ENCODE data around the gene AGBL4. TPM values are rescaled to one million over a fixed set of nuclear protein-coding genes. Genes with fewer than 3 reads are reported as not detected.

The AGBL4 gene
- total RNA-seq, 1 donor from 2014 or later: 0.45 TPM

GRCh38 chr1:48767975-48768510 is 1255.7 kb downstream of the AGBL4 start:
- DNase-seq (ENCODE audit: low read depth): no peak

DNA sequence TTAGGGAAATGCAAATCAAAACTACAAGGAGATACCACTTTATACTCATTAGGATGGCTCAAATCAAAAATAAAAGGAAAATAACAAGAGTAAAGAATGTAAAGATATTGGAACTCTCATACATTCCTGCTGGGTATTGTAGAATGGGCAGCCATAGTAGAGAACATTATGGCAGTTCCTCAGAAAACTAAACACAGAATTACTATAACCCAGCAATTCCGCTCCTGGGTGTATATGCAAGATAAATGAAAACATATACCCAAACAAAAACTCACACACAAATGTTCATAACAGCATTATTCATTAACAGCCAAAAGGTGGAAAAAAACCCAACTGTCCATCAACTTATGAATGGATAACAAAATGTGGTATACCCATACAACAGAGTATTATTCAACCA is 1258.4 kb downstream of the AGBL4 start:
- DNase-seq (ENCODE audit: low read depth): no peak

- no peak for DNase-seq (ENCODE audit: low read depth)
These were observed 1261.8 kb downstream of the AGBL4 start for GRCh38 chr1:48761986-48762385.

DNA sequence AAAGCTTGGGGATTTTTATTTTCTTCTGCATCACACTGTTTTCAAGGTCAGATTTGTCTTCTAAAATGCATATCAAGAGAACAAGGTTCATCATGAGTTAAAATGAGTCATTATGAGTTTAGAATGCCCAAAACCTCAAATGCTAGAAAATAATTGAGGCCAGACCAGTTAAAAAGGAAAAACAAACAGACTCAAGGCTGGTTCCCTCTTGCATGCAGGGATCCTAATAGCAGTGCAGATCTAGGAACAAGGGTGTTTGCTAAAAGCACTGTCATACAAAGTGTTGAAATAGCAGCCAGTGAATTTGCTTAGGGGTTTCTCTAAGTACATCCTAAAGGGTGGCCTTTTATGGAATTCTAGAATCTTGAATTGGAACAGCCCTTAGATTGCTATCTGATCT is 1262.3 kb downstream of the AGBL4 start:
- DNase-seq (ENCODE audit: low read depth): peak; percentile 63

DNA sequence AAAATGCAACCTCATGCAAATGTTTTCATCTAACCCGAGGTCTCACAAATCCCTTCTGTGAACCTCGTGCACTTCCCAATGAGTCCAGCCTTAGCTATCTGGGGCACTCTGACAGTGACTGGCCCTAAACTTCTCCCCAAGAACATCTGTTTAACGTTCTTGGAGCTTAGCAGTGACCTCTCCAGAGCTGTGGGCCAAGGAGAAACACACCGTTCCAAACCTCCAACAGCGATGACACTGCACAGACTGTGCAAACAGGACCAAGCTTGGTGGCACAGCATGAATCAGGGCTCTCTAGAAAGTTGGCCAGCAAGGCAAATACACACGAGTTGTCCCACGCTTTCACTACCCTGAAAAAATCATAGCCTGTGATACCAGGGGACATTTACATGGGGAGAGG is 1262.9 kb downstream of the AGBL4 start:
- no peak for DNase-seq (ENCODE audit: low read depth)

GRCh38 chr1:48758976-48759375 is 1264.8 kb downstream of the AGBL4 start:
- DNase-seq (ENCODE audit: low read depth): no peak

- DNase-seq (ENCODE audit: low read depth): no peak
These were observed 1266.4 kb downstream of the AGBL4 start for GRCh38 chr1:48757363-48757762.

DNA sequence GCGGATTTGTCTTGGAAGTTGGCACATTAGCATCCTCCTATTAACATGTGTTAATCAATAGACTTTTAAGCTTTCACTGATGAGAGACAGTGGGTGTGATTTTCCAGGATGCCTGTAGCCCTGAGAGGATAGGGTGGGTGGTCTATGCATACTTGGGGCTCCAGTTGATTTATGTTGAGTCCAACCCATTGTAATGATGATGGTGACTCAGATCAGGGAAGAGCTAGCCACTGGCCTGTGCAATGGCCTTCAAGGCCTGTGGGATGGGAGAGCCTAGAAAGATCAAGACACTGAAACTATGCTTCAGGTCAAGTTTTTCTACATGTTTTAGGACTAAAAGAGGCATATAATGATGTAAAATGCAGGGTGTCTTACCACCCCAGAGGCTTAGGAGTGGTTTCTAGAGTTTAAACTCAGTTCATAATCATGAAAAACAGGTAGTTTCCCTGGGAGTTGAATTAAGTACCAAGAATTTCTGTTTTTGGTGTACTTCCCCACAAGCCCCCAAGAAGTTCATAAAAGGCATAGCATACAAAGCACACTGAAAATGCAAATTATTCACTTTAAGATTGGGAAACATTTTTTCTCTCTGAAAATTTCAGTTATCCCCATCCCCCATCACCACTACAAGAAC is 1267.0 kb downstream of the AGBL4 start:
- DNase-seq (ENCODE audit: low read depth): no peak

DNA sequence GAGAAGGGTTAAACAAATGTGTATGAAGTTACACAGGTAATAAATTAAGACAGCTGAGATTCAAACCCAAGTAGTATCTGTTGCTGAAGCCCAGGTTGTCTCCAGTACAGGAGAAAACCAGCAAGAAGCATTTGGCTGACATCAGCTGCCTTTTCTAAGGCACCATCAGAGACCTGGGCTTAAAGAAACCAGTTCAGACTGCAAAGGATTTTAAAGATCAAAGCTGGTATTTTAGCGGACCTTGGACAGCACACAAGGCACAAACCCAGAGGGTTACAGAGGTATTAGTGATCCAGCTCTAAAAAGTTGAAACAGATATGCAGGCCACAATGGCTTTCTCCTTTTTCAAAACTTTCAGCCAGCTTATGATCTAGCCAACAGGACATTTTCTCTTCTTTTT is 1270.5 kb downstream of the AGBL4 start:
- no peak for DNase-seq (ENCODE audit: low read depth)

DNA sequence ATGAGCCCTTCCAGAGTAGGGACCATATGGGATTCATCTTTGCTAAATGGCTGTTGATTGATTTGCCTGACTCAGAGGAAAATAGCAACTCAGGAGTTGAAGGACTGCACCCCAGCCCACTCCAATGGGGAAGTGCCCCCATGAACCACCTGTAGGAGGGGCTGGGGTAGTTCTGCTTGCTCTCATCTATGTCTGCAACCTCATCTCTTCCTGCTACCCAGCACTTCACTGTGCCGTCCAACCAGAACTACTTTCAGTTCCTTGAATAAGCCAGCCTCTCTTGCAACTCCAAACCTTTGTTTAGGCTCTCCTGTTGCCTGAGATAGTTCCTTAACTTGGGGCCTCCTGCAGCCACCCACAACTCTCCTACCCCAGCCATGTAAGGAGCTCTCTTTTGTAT is 1273.6 kb downstream of the AGBL4 start:
- no peak for DNase-seq (ENCODE audit: low read depth)

DNA sequence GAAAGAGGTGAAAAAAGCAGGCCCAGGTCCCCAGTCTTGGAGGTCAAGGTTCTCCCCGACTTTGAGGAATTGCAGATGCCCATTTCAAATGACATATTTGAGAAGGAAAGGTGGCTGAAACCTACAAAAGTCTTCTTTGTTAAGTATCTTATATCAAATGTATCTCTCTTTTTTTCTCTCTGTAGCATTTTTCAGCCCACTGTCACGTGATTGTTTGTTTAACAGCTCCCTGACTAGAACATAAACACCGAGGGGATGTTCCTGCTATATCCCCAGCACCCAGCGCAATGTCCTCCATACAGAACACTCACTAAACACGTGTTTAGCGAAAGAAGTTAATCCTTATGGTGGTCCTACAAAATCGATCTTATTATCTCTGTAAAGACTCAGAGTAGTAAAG is 1274.7 kb downstream of the AGBL4 start:
- no peak for DNase-seq (ENCODE audit: low read depth)

GRCh38 chr1:48746906-48747305 is 1276.8 kb downstream of the AGBL4 start:
- no peak for DNase-seq (ENCODE audit: low read depth)

GRCh38 chr1:48744032-48744431 is 1279.7 kb downstream of the AGBL4 start:
- DNase-seq (ENCODE audit: low read depth): peak; percentile 32

- no peak for DNase-seq (ENCODE audit: low read depth)
These were observed 1280.3 kb downstream of the AGBL4 start for GRCh38 chr1:48743480-48743879.

DNA sequence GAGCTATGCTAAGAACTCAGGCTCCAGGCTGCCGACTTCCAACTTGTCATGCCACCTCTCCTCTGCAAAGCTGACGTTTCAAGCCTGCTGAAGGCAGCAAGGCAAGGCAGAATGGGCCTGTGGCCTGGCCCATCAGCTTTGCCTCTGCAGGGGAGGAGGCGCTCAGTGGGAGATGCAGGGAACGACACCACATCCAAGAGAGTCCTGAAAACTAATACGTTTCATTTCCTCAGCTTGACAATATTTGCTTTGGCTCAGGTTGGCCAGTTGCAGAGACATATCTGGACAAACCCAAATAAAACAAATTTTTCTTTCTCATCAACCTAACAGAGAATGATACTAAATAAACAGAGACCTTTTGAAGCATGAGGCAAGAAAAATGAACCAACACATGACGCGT is 1282.4 kb downstream of the AGBL4 start:
- no peak for DNase-seq (ENCODE audit: low read depth)

DNA sequence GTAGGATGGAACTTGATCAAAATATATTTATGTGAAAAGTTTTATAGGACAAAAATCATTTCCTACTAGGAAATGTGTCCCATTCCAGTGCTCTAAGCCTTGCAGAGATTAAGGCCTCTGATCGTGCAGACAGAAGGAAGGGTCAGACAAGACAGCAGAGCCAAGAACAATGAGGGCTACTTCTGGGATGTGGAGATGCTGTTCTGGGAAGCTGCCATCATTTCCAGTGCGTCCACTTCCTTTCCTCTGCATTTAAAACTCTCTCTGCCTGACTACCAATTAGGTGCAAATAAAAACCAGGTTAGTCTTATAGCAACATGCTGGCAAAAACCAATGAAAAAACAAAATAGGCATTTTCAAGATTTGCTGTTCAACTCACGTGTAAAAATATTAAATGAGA is 1283.1 kb downstream of the AGBL4 start:
- DNase-seq (ENCODE audit: low read depth): no peak

DNA sequence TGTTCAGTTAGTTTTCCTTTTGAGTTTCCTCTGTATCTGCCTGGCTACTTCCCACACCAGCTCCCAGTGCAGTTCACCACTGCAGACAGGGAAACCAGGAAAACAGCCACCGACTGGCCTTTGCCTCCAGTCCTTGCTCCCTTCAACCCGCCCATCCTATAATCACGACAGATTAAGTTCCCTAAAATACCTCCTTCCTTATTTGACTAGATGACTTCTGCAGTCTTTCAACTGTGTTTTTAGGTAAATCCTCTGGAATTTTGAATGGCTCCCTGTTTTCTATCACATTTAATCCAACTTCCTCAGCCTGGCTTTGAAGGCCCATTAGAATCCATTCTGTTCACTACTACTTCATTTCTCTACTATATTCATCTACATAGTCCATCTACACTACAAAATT is 1284.7 kb downstream of the AGBL4 start:
- no peak for DNase-seq (ENCODE audit: low read depth)

- no peak for DNase-seq (ENCODE audit: low read depth)
These were observed 1285.4 kb downstream of the AGBL4 start for GRCh38 chr1:48738356-48738755.

DNA sequence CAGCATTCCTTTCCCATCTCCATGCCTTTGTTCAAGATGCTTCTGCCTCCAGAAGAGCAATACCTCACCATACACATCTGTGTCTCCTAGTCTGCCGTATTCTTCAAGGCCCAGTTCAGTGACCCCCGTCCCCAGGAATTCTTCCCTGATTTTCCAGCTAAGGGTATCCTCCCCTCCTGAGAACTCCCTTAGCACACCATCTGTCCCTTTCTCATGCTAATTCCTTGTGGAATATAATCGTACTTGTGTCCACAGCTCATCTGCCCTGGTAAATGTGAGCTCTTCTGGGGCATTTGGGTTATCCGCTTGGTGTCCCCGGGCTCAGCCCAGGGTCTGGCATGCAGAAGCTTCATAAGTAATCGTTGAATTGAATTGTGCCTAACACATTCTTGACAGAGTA is 1288.0 kb downstream of the AGBL4 start:
- no peak for DNase-seq (ENCODE audit: low read depth)

DNA sequence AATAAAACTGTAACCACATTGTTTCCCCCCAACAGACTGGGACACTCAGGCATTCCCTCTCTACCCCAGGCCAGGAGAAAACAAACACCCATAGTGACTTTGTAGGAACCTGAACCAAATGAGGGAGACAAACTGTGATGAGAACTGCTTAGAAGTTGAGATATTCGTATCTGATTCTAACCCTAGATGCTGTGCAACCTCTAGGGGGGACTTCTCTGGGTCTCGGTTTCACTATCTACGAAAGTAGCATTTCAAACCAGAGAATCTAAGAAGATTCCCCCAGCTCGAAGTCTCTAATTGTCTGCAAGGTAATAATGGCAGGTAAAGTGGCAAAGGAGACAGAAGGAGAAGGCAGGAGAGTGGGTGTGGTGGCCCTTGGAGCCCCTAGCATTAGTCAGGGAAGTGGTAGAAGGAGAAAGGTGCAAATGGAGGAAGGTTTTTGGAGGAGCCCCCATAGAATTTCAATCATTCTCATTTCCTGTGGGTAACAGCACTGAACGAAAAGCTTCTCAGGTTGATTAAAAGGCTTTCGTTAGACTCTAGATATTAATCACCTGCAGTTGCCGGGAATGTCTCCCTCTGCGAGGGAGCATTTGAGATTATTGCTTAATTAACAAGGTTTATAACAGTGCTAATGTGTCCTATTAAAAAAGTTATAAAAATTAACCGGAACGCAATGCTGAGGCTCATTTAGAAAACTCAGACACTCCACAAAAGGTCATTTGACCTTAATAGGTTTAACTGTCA is 1293.4 kb downstream of the AGBL4 start:
- no peak for DNase-seq (ENCODE audit: low read depth)

- peak; percentile 3 for DNase-seq (ENCODE audit: low read depth)
These were observed 1295.2 kb downstream of the AGBL4 start for GRCh38 chr1:48728584-48728983.

DNA sequence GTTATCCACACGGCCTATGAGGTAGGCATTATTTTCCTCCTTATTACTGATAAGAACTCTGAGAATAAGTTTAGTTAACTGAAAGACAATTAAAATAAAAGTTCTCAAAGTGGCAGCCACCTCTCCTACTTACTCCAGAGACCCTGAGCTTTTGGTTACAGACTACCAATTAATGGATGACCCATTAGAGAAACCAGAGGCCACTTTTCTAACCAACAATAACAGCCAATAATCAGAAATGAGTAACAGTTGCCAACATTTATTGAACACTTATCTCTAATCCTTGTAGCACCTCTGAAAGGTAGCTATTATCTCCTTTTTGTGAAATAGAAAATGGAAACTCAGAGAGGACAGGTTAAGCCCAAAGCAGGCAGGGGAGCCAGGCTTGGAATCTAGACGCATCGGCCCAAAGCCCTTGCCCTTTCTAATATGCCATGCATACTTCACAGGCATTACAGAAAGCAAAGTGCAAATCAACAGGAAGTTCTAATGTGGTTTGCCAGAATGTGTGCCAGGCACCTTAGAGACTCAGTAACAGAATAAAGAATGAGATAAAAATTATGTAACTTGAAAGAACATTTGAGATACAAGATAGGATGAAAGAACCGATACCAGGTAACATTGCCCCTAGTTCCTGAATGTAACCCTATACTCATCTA is 1297.1 kb downstream of the AGBL4 start:
- peak; percentile 41 for DNase-seq (ENCODE audit: low read depth)

GRCh38 chr1:48726139-48726538 is 1297.6 kb downstream of the AGBL4 start:
- DNase-seq (ENCODE audit: low read depth): peak; percentile 26
